Measurements from ENCODE around the gene PPP2R1B.

DNA sequence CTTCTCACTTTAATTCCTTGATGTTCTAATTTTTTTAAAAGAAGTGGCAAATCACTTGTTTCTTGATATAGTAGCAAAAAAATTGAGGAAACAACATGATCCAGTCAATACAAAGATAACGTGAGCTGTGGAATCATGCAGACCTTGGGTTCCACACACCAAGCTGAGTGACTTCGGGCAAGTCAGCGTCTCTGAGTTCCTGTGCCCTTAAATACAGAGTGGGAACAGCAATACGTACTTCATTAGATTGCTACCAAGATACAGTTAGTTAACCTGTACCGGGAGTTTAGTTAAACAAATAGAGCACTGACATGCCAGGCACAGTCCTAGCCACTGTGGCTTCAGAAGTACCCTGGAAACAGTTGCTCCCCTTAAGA, 58.5 kb downstream of the PPP2R1B start:
- TF ChIP-seq, protein P1, sequence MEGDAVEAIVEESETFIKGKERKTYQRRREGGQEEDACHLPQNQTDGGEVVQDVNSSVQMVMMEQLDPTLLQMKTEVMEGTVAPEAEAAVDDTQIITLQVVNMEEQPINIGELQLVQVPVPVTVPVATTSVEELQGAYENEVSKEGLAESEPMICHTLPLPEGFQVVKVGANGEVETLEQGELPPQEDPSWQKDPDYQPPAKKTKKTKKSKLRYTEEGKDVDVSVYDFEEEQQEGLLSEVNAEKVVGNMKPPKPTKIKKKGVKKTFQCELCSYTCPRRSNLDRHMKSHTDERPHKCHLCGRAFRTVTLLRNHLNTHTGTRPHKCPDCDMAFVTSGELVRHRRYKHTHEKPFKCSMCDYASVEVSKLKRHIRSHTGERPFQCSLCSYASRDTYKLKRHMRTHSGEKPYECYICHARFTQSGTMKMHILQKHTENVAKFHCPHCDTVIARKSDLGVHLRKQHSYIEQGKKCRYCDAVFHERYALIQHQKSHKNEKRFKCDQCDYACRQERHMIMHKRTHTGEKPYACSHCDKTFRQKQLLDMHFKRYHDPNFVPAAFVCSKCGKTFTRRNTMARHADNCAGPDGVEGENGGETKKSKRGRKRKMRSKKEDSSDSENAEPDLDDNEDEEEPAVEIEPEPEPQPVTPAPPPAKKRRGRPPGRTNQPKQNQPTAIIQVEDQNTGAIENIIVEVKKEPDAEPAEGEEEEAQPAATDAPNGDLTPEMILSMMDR (IDR thresholded peaks at IDR 0.05; ENCODE audit: low read depth, low read length, poor library complexity, severe bottlenecking) = no peak
- no peak for TF ChIP-seq EZH2phosphoT487 (IDR thresholded peaks at IDR 0.05; ENCODE audit: borderline replicate concordance, low read length)
